K562 (cell line): ENCODE data around the gene PNPLA8. TPM values are rescaled to one million over a fixed set of nuclear protein-coding genes. Genes with fewer than 3 reads are reported as not detected.
A peak's percentile ranks its signal among the peaks of the same experiment; 100 is the strongest.

Experiments used
- ATAC-seq: fragments of 200-7000 bp; cut with Tn5 transposase; 3 replicates; pipeline ENCODE4 v1.9.1; 2020; ENCODE audit warnings: moderate library complexity
- BruUV-seq: library from RNA; stranded (reverse); fragments of 400-500 nt; replicated peaks from 2 replicates; lab custom pipeline; 2021; lab: Mats Ljungman, UMichigan
- CTCF ChIA-PET: fragments of 300-600 bp; formaldehyde crosslinking; extraction: SDS; loops from one replicate; lab custom pipeline; 2021; ENCODE audit warnings: low intra/inter-chr PET ratio; lab: Yijun Ruan, JAX
- POLR2A ChIA-PET: fragments of 300-600, 350-650 bp; sonication (Branson Sonifier 250); formaldehyde crosslinking; extraction: SDS; loops from one replicate; lab custom pipeline; 2021; ENCODE audit warnings: antibody characterized with exemption, inconsistent platforms; lab: Yijun Ruan, JAX
- DNase-seq, 4 experiments: peaks; one replicate each; pipeline versions ENCODE4 v3.0.0 to v3.0.0-alpha.2; 2011 to 2018; ENCODE audit warnings: low spot score in 3 of 4, mixed read lengths in 3 of 4; ENCODE audit errors: extremely low read depth in 1 of 4
- FAIRE-seq: peaks from 2 replicates; lab custom pipeline; 2011; peaks lifted over from hg19 to GRCh38; lab: Jason Lieb, UNC
- H2AFZ ChIP-seq: 2 replicates; pipeline ENCODE4 v1.6.0; 2011; ENCODE audit warnings: low read depth, low read length, control low read depth, inconsistent platforms
- H3K27ac ChIP-seq: fragments of 200-600 bp; 3 replicates; pipeline ENCODE4 v1.8.0; 2011; ENCODE audit warnings: low read depth, mild to moderate bottlenecking, control low read depth, inconsistent platforms, low read length, moderate library complexity, mixed read lengths; ENCODE audit errors: extremely low read depth
- H3K27me3 ChIP-seq, 2 experiments: fragments of 300-600 bp in 1 of 2; 2 replicates in 1 of 2; 3 replicates in 1 of 2; pipeline versions ENCODE4 v1.6.0 to v1.8.0; 2011; ENCODE audit warnings: inconsistent platforms in 2 of 2, low read length in 2 of 2, mild to moderate bottlenecking in 1 of 2, mixed read lengths in 1 of 2, moderate library complexity in 1 of 2; ENCODE audit not compliant: control insufficient read depth in 2 of 2, insufficient read depth in 2 of 2
- H3K36me3 ChIP-seq: fragments of 300-600 bp; 3 replicates; pipeline ENCODE4 v1.8.0; 2011; ENCODE audit warnings: mild to moderate bottlenecking, low read length, inconsistent platforms; ENCODE audit not compliant: control insufficient read depth, insufficient read depth
- H3K4me1 ChIP-seq, 2 experiments: fragments of 200-600 bp in 1 of 2; replicated peaks in 1 of 2; 2 replicates in 1 of 2; 3 replicates in 1 of 2; pipeline versions ENCODE4 v1.5.1 to v1.8.0; 2011; ENCODE audit warnings: inconsistent platforms in 2 of 2, low read length in 2 of 2, mild to moderate bottlenecking in 1 of 2, mixed read lengths in 1 of 2, moderate library complexity in 1 of 2; ENCODE audit not compliant: control insufficient read depth in 2 of 2, insufficient read depth in 2 of 2
- H3K4me2 ChIP-seq: 2 replicates; pipeline ENCODE4 v1.6.1; 2011; ENCODE audit warnings: low read length, control low read depth, inconsistent platforms, mixed read lengths; ENCODE audit not compliant: insufficient read depth
- H3K4me3 ChIP-seq: fragments of 200-600 bp; sonication (generic), shearing (Covaris generic); 2 replicates; pipeline ENCODE4 v1.5.1; 2016; ENCODE audit warnings: control low read depth, inconsistent platforms
- H3K79me2 ChIP-seq: fragments of 200-600 bp; 3 replicates; pipeline ENCODE4 v1.8.0; 2011; ENCODE audit warnings: low read length, inconsistent platforms; ENCODE audit not compliant: control insufficient read depth, insufficient read depth
- H3K9ac ChIP-seq, 2 experiments: 2 replicates each; pipeline versions ENCODE4 v1.6.0 to v1.6.1; 2011; ENCODE audit warnings: low read depth in 2 of 2, low read length in 2 of 2, control low read depth in 1 of 2, inconsistent platforms in 1 of 2, mild to moderate bottlenecking in 1 of 2, mixed read lengths in 1 of 2; ENCODE audit not compliant: insufficient read depth in 1 of 2
- H3K9me1 ChIP-seq: one replicate; pipeline ENCODE4 v1.6.0; 2011; ENCODE audit warnings: inconsistent platforms, mild to moderate bottlenecking, low read length, moderate library complexity; ENCODE audit not compliant: control insufficient read depth, insufficient read depth
- H3K9me3 ChIP-seq: replicated peaks from 2 replicates; pipeline ENCODE4 v1.5.1; 2011; ENCODE audit warnings: low read depth, low read length, inconsistent platforms; ENCODE audit not compliant: control insufficient read depth, insufficient read depth
- H4K20me1 ChIP-seq: replicated peaks from 2 replicates; pipeline ENCODE4 v1.6.1; 2011; ENCODE audit warnings: low read length, inconsistent platforms, mixed read lengths; ENCODE audit not compliant: control insufficient read depth, insufficient read depth
- ATF3 ChIP-seq, 2 experiments: fragments of 450-650 bp in 1 of 2; sonication (generic) in 1 of 2; formaldehyde crosslinking in 1 of 2; IDR thresholded peaks in 1 of 2; conservative IDR thresholded peaks in 1 of 2; 2 replicates each; pipeline versions ENCODE4 v1.6.1 to v1.8.1; 2016 to 2023; ENCODE audit warnings: mild to moderate bottlenecking in 2 of 2, moderate library complexity in 2 of 2, inconsistent platforms in 1 of 2, missing genetic modification reagents in 1 of 2
- CREB3 ChIP-seq: fragments of 450-650 bp; conservative IDR thresholded peaks from 2 replicates; pipeline ENCODE4 v1.6.1; 2016; ENCODE audit warnings: missing genetic modification characterization, low read depth, mild to moderate bottlenecking, missing compliant biosample characterization, moderate library complexity
- ETV1 ChIP-seq: fragments of 450-650 bp; conservative IDR thresholded peaks from 2 replicates; pipeline ENCODE4 v1.6.1; 2016; ENCODE audit warnings: missing genetic modification characterization, control low read depth, low read depth, missing compliant biosample characterization
- ID3 ChIP-seq, 2 experiments: fragments of 250-450 bp in 1 of 2; fragments of 450-650 bp in 1 of 2; sonication (Bioruptor Pico) in 1 of 2; IDR thresholded peaks; 2 replicates each; pipeline versions ENCODE4 v1.6.1 to v1.8.0; 2016 to 2021; ENCODE audit warnings: mild to moderate bottlenecking in 2 of 2, moderate library complexity in 2 of 2, missing compliant biosample characterization in 1 of 2, missing genetic modification characterization in 1 of 2
- MCM3 ChIP-seq: fragments of 450-650 bp; IDR thresholded peaks from 2 replicates; pipeline ENCODE4 v1.6.1; 2016
- MEIS2 ChIP-seq: fragments of 450-650 bp; IDR thresholded peaks from 2 replicates; pipeline ENCODE4 v1.6.1; 2014; ENCODE audit warnings: mild to moderate bottlenecking; ENCODE audit not compliant: partially characterized antibody
- MNT ChIP-seq, 2 experiments: fragments of 450-650 bp; conservative IDR thresholded peaks; 2 replicates each; pipeline ENCODE4 v1.6.1; 2017; ENCODE audit warnings: mild to moderate bottlenecking in 2 of 2, moderate library complexity in 2 of 2
- MXI1 ChIP-seq: IDR thresholded peaks from 2 replicates; pipeline ENCODE4 v1.6.1; 2011; ENCODE audit warnings: low read depth, mild to moderate bottlenecking, improper control_type of control experiment, low read length
- NR2C2 ChIP-seq, 2 experiments: fragments of 200-800 bp in 1 of 2; sonication (Bioruptor generic) in 1 of 2; sonication (generic) in 1 of 2; formaldehyde crosslinking in 1 of 2; IDR thresholded peaks; 2 replicates each; pipeline versions ENCODE4 v1.6.1 to v1.8.0; 2016 to 2022; ENCODE audit warnings: mild to moderate bottlenecking in 1 of 2, missing compliant biosample characterization in 1 of 2, missing genetic modification characterization in 1 of 2, missing genetic modification reagents in 1 of 2
- RFX7 ChIP-seq: fragments of 250-450 bp; sonication (Bioruptor Pico); IDR thresholded peaks from 2 replicates; pipeline ENCODE4 v1.5.1; 2021; ENCODE audit warnings: mild to moderate bottlenecking
- TAF15 ChIP-seq: fragments of 200-400 bp; formaldehyde crosslinking; IDR thresholded peaks from 2 replicates; pipeline ENCODE4 v1.6.1; 2017; ENCODE audit warnings: mild to moderate bottlenecking, low read depth, low read length, moderate library complexity
- ZFP91 ChIP-seq: sonication (generic); formaldehyde crosslinking; IDR thresholded peaks from 2 replicates; pipeline ENCODE4 v1.8.0; 2022; ENCODE audit warnings: mild to moderate bottlenecking, missing genetic modification reagents
- ZNF282 ChIP-seq: sonication (generic); formaldehyde crosslinking; IDR thresholded peaks from 2 replicates; pipeline ENCODE4 v1.8.1; 2023; ENCODE audit warnings: missing genetic modification reagents
- ZNF324 ChIP-seq: fragments of 250-450 bp; sonication (Bioruptor Pico); IDR thresholded peaks from 2 replicates; pipeline ENCODE4 v1.4.0; 2020; ENCODE audit warnings: mild to moderate bottlenecking
- ZNF445 ChIP-seq: fragments of 250-450 bp; sonication (Bioruptor Pico); IDR thresholded peaks from 2 replicates; pipeline ENCODE4 v1.4.0; 2020; ENCODE audit warnings: low read depth, mild to moderate bottlenecking, moderate library complexity
- ZNF668 ChIP-seq: fragments of 250-450 bp; sonication (Bioruptor Pico); IDR thresholded peaks from 2 replicates; pipeline ENCODE4 v1.8.0; 2022; ENCODE audit warnings: mild to moderate bottlenecking, inconsistent platforms
- ZZZ3 ChIP-seq: fragments of 450-650 bp; IDR thresholded peaks from 2 replicates; pipeline ENCODE4 v1.6.1; 2016; ENCODE audit warnings: antibody characterized with exemption, mild to moderate bottlenecking, moderate library complexity
- WGBS: fragments of 100-300 bp; shearing (Covaris generic); methylation state at CpG from one replicate; pipeline ENCODE4 v1.1.6; 2016; ENCODE audit warnings: low coverage, mixed read lengths; ENCODE audit not compliant: insufficient coverage; ENCODE audit errors: missing lambda C conversion rate; 5-methylcytosine and 5-hydroxymethylcytosine counted together
- in situ Hi-C: fragments of 300-500 bp; cut with MboI; formaldehyde crosslinking; loops from 4 replicates; pipeline ENCODE4 v1.15.0; 2018; ENCODE audit warnings: inconsistent platforms, mixed read lengths
- intact Hi-C: fragments of 100-400 bp; cut with micrococcal nuclease; formaldehyde crosslinking; loops from 2 replicates; pipeline ENCODE4 v1.14.2; 2022
- polyA plus RNA-seq, 8 experiments: library from polyadenylated mRNA; depleted of rRNA in 4 of 8; stranded (reverse) in 5 of 8; unstranded in 3 of 8; fragments of >200 nt; fragmentation: Nextera tagmentation in 2 of 8; fragmentation: Illumina TruSeq in 1 of 8; extraction: Ambion mirVana in 2 of 8; extraction: Trizol in 1 of 8; gene quantifications; 2 replicates each; pipeline versions ENCODE4 v1.2.1 to v1.2.3, GENCODE V29; 2011 to 2014; ENCODE audit warnings: inconsistent platforms in 1 of 8, missing spikeins in 1 of 8
- total RNA-seq, 7 experiments: library from RNA; depleted of rRNA in 6 of 7; stranded (reverse); fragments of >200 nt in 6 of 7; fragmentation: Illumina TruSeq in 2 of 7; extraction: Trizol in 2 of 7; gene quantifications; 2 replicates each; pipeline versions ENCODE4 v1.2.1 to v1.2.3, GENCODE V29; 2011 to 2021; ENCODE audit warnings: low replicate concordance in 1 of 7

PNPLA8 gene
- total and polyA plus RNA-seq, 9 of the 15 experiments (the other 6 are each of a cell fraction or from before 2014, with no cell fraction given), result 12.8 to 27.6 (median 16.3) TPM

- DNase-seq (no peak), ATAC-seq (no peak), FAIRE-seq (no peak)
- H3K4me3 ChIP-seq, result no peak overlapping the region
- H3K4me2 ChIP-seq, result no peak overlapping the region
- peak overlapping the region; percentile 42 for H2AFZ ChIP-seq
- H4K20me1 ChIP-seq, result no peaks in the 10 kb centered on the region
- H3K4me1 ChIP-seq, result peaks cover 9 to 36% of the 10 kb centered on the region in 2 experiments
- WGBS, result 0% methylated on average over 1 of the region's 1 CpG
- POLR2A ChIA-PET, result no interaction called here
- in situ Hi-C loops (no loop called here), intact Hi-C loops (no loop called here)
- no peaks in the 10 kb centered on the region for H3K9me3 ChIP-seq
- H3K9ac ChIP-seq, result no peak overlapping the region
- H3K9me1 ChIP-seq, result no peaks in the 10 kb centered on the region
- CTCF ChIA-PET, result no interaction called here
- H3K79me2 ChIP-seq, result no peaks in the 10 kb centered on the region
- no peak overlapping the region; the same call in 2 of the 3 replicates for H3K27ac ChIP-seq
- BruUV-seq, result no TSS peak
- no peaks in the 10 kb centered on the region for H3K27me3 ChIP-seq
- no peaks in the 10 kb centered on the region for H3K36me3 ChIP-seq
- TF ChIP-seq ZNF282 (CRISPR knock-in tag) (no peak), ID3 (CRISPR knock-in tag; IDR thresholded peaks at IDR 0.05) (no peak), ID3 (tag; IDR thresholded peaks at IDR 0.05) (no peak), RFX7 (CRISPR knock-in tag) (no peak), ZNF324 (CRISPR knock-in tag) (no peak), TAF15 (no peak), ATF3 (IDR thresholded peaks at IDR 0.05) (no peak), ATF3 (CRISPR knock-in tag; conservative IDR thresholded peaks at IDR 0.05) (no peak), MCM3 (no peak), NR2C2 (CRISPR knock-in tag; IDR thresholded peaks at IDR 0.05) (no peak), NR2C2 (tag; IDR thresholded peaks at IDR 0.05) (no peak), MEIS2 (peak; percentile 93), ZNF668 (no peak), ZNF445 (CRISPR knock-in tag) (no peak), ZZZ3 (no peak), ZFP91 (CRISPR knock-in tag) (no peak), ETV1 (tag) (peak; percentile 73), MNT (conservative IDR thresholded peaks at IDR 0.05) (no peak), CREB3 (tag) (no peak), MXI1 (no peak)
Measured at GRCh38 chr7:108535744-108536143, 9.8 kb upstream of the PNPLA8 start.
